ENCODE measurements around the gene DNAH14. TPM values are rescaled to one million over a fixed set of nuclear protein-coding genes. Genes with fewer than 3 reads are reported as not detected.

Gene DNAH14
- polyA plus RNA-seq, 1 experiment = 11.1 TPM

DNA sequence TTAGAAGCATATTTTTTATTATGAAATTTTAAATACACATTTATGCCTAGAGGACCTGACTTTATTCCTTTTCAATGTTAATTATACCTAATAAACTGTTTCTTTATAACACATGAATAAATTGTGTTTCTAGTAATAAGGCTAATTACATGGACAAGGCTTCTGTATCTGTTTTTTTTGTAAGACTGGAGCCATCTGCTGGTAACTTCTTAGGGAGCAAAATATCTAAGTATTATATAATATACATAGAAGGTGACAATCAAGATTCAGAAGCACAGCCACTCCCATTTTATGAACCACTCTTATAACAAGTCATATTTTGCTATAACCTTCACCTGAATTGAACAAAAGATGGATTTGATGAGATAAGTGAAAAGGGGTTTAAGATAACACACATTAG, 414.1 kb downstream of the DNAH14 start:
- H3K27ac ChIP-seq (ENCODE audit: low read depth, low read length) = no peak overlapping the region
- POLR2A ChIA-PET = no interaction called here
- DNase-seq (ENCODE audit: low read depth, low spot score) = no peak
- H3K4me3 ChIP-seq (ENCODE audit: low read depth, low read length) = no peak overlapping the region
- CTCF ChIA-PET = interaction anchor here (1.2 kb wide), 1 partner anchor 24 kb away, joined by 7 read pairs; no protein-coding TSS in a partner anchor
- no peaks in the 10 kb centered on the region for H3K9me3 ChIP-seq (ENCODE audit: control insufficient read depth, insufficient read depth, low read length)
- TF ChIP-seq, protein P1, sequence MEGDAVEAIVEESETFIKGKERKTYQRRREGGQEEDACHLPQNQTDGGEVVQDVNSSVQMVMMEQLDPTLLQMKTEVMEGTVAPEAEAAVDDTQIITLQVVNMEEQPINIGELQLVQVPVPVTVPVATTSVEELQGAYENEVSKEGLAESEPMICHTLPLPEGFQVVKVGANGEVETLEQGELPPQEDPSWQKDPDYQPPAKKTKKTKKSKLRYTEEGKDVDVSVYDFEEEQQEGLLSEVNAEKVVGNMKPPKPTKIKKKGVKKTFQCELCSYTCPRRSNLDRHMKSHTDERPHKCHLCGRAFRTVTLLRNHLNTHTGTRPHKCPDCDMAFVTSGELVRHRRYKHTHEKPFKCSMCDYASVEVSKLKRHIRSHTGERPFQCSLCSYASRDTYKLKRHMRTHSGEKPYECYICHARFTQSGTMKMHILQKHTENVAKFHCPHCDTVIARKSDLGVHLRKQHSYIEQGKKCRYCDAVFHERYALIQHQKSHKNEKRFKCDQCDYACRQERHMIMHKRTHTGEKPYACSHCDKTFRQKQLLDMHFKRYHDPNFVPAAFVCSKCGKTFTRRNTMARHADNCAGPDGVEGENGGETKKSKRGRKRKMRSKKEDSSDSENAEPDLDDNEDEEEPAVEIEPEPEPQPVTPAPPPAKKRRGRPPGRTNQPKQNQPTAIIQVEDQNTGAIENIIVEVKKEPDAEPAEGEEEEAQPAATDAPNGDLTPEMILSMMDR (IDR thresholded peaks at IDR 0.05; ENCODE audit: low read depth, low read length) = peak; percentile 18; the same call in 1 of the 2 replicates
- H3K27me3 ChIP-seq (ENCODE audit: control insufficient read depth, insufficient read depth, low read length) = no peaks in the 10 kb centered on the region

DNA sequence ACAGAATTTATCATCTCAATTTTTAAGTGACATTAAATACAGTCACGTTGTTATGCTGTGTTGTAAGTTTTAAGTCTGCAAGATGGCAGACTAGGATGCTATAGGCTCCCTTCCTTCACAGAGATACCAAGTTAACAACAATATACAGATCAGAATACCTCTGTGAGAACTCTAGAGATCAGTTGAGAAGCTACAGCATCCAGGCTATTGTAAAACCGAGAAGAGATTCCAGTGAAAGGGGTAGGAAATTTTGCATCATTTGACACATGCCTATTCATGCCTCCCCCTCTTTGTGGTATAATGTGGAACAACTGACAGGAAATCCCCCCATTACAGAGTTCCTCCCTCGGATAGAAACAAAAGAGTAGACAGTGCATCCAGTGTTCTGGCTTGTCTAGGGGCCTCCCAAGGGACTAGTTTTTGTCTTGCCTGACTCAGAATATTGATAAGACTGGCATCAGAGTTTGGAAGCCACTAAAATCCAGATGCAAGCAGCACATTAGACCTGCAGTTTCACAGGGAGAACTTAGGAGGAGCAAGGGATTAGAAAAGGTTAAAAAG, 417.7 kb downstream of the DNAH14 start:
- Histone ChIP-seq H3K27me3 (ENCODE audit: control insufficient read depth, insufficient read depth, low read length) (no peaks in the 10 kb centered on the region), H3K27ac (ENCODE audit: low read depth, low read length) (no peak overlapping the region), H3K9me3 (ENCODE audit: control insufficient read depth, insufficient read depth, low read length) (no peaks in the 10 kb centered on the region), H3K4me3 (ENCODE audit: low read depth, low read length) (no peak overlapping the region)
- POLR2A ChIA-PET = no interaction called here
- CTCF ChIA-PET = no interaction called here
- DNase-seq (ENCODE audit: low read depth, low spot score) = no peak
- TF ChIP-seq, protein P1 (IDR thresholded peaks at IDR 0.05; ENCODE audit: low read depth, low read length) = no peak

DNA sequence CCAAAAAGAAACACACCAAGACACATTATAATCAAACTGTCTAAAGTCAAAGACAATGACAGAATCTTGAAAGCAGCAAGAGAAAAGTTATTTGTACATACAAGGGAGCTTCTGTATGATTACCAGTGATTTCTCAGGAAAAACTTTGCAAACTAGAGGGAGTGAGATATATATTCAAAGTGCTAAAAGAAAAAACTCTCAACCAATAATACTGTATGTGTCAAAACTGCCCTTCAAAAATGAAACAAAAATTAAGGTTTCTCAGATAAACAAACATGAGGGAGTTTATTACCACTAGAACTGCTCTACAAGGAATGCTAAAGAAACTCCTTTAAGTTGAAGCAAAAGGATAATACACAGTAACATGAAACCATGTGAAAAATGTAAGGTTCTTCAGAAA, 418.9 kb downstream of the DNAH14 start:
- no peaks in the 10 kb centered on the region for H3K9me3 ChIP-seq (ENCODE audit: control insufficient read depth, insufficient read depth, low read length)
- no peak overlapping the region for H3K4me3 ChIP-seq (ENCODE audit: low read depth, low read length)
- ChIA-PET POLR2A (no interaction called here), CTCF (interaction anchor here (0.6 kb wide), 1 partner anchor 10 kb away, joined by 3 read pairs; no protein-coding TSS in a partner anchor)
- H3K27ac ChIP-seq (ENCODE audit: low read depth, low read length) = no peak overlapping the region
- DNase-seq (ENCODE audit: low read depth, low spot score) = no peak
- no peaks in the 10 kb centered on the region for H3K27me3 ChIP-seq (ENCODE audit: control insufficient read depth, insufficient read depth, low read length)
- TF ChIP-seq, protein P1 (IDR thresholded peaks at IDR 0.05; ENCODE audit: low read depth, low read length) = no peak

DNA sequence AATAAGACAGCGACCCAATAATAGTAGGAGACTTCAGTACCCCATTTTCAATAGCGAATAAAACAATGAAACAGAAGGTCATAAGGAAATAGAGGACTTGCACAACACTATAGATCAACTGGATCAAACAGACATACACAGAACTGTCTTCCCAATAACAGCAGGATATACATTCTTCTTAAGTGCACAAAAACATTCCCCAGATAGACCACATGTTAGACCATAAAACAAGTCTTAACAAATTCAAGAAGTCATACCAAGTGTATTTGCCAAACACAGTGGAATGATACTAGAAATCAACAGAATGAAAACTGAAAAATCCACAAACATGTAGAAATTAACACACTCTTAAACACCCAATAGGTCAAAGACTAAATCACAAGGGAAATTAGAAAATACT, 420.4 kb downstream of the DNAH14 start:
- ChIA-PET POLR2A (no interaction called here), CTCF (interaction anchor here (1.4 kb wide), 1 partner anchor 30 kb away, joined by 6 read pairs; no protein-coding TSS in a partner anchor)
- no peak overlapping the region for H3K4me3 ChIP-seq (ENCODE audit: low read depth, low read length)
- H3K27me3 ChIP-seq (ENCODE audit: control insufficient read depth, insufficient read depth, low read length) = no peaks in the 10 kb centered on the region
- no peak overlapping the region for H3K27ac ChIP-seq (ENCODE audit: low read depth, low read length)
- DNase-seq (ENCODE audit: low read depth, low spot score) = no peak
- H3K9me3 ChIP-seq (ENCODE audit: control insufficient read depth, insufficient read depth, low read length) = no peaks in the 10 kb centered on the region
- TF ChIP-seq, protein P1 (IDR thresholded peaks at IDR 0.05; ENCODE audit: low read depth, low read length) = no peak

DNA sequence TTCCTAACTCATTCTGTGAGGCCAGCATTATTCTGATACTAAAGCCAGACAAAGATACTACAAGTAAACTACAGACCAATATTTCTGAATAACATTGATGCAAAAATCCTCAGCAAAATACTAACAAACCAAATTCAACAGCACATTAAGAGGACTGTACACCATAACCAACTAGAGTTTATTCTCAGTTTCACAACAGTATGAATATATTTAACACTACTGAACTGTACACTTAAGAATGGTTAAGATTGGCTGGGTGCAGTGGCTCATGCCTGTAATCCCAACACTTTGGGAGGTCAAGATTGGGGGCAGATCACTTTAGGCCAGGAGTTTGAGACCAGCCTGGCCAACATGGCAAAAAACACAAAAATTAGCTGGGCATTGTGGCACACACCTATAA, 421.4 kb downstream of the DNAH14 start:
- no peak for DNase-seq (ENCODE audit: low read depth, low spot score)
- POLR2A ChIA-PET = no interaction called here
- Histone ChIP-seq H3K27me3 (ENCODE audit: control insufficient read depth, insufficient read depth, low read length) (no peaks in the 10 kb centered on the region), H3K27ac (ENCODE audit: low read depth, low read length) (no peak overlapping the region), H3K4me3 (ENCODE audit: low read depth, low read length) (no peak overlapping the region), H3K9me3 (ENCODE audit: control insufficient read depth, insufficient read depth, low read length) (no peaks in the 10 kb centered on the region)
- CTCF ChIA-PET = interaction anchor here (1.4 kb wide), 1 partner anchor 31 kb away, joined by 6 read pairs; no protein-coding TSS in a partner anchor
- TF ChIP-seq, protein P1 (IDR thresholded peaks at IDR 0.05; ENCODE audit: low read depth, low read length) = no peak
